HL-60 (cell line): ENCODE results near the gene ZFYVE19.

Experiments used
- GABPA ChIP-seq: IDR thresholded peaks from 2 replicates; pipeline ENCODE4 v1.6.1; 2012; ENCODE audit warnings: low read depth
- POLR2AphosphoS5 ChIP-seq: IDR thresholded peaks from 2 replicates; pipeline ENCODE4 v1.6.1; 2012; ENCODE audit warnings: low read depth
- TF ChIP-seq, protein P1 (sequence below): IDR thresholded peaks from one replicate; pipeline ENCODE4 v1.5.1; 2011; ENCODE audit warnings: low read length, control low read depth, inconsistent platforms; ENCODE audit not compliant: insufficient read depth

DNA sequence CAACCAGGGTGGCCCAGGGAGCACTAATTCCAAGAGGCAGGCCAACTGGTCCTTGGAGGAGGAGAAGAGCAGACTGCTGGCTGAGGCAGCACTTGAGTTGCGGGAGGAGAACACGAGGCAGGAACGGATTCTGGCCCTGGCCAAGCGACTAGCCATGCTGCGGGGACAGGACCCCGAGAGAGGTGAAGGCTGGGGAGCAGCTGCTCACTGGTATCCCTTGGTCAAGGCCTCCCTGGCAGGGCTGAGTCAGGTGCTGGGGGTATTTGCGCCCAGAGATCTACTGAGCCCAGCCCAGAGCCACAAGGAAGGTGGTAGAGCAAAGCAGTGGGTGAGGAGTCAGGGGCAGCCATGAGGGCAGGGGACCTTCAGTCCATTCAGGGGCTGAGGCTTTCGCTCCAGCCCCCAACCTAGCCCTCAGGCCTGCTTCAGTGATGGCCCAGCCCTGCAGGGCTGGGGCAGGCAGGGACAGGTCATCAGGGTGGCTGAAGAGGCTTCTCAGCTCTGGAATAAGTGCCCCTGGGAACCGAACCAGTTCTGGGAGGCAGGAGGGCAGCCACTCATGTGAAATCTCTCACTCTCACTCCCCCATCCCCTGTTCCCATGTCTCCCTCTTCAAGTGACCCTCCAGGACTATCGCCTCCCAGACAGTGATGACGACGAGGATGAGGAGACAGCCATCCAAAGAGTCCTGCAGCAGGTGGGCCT lies 6.0 kb downstream of the ZFYVE19 start:
- TF ChIP-seq POLR2AphosphoS5 (no peak), GABPA (no peak)
- TF ChIP-seq, protein P1, sequence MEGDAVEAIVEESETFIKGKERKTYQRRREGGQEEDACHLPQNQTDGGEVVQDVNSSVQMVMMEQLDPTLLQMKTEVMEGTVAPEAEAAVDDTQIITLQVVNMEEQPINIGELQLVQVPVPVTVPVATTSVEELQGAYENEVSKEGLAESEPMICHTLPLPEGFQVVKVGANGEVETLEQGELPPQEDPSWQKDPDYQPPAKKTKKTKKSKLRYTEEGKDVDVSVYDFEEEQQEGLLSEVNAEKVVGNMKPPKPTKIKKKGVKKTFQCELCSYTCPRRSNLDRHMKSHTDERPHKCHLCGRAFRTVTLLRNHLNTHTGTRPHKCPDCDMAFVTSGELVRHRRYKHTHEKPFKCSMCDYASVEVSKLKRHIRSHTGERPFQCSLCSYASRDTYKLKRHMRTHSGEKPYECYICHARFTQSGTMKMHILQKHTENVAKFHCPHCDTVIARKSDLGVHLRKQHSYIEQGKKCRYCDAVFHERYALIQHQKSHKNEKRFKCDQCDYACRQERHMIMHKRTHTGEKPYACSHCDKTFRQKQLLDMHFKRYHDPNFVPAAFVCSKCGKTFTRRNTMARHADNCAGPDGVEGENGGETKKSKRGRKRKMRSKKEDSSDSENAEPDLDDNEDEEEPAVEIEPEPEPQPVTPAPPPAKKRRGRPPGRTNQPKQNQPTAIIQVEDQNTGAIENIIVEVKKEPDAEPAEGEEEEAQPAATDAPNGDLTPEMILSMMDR: no peak
